ENCODE data around the gene MYO1G.

Gene MYO1G

DNA sequence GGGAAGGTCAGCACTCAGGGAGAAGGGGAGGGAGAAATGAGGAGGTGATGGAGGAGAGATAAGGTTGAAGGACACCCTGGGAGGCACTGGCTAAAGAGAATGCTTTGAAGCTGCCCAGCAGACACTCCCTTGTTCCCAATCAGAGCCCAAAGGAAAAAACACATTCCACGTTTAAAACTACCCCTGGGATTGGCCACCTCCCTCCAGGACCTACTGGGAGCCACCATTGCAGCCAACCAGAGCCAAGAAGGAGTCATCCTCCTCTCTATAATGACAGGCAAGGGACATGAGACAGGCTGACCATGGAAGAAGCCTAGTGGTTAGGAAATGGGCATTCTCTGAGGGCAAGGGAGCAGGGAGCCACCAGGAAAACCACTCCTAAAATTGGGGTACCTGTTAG, 43.8 kb downstream of the MYO1G start:
- DNase-seq = no peak

DNA sequence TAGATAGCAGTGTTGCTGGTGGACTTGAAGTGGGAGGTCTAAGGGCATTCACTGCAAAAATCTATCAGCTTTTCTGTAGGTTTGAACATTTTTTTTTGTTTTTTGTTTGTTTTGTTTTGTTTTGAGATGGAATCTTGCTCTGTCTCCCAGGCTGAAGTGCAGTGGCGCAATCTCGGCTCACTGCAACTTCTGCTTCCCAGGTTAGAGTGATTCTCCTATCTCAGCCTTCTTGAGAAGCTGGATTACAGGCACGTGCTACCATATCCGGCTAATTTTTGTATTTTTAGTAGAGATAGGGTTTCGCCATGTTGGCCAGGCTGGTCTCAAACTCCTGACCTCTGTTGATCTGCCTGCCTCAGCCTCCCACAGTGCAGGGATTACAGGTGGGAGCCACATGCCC, 44.3 kb downstream of the MYO1G start:
- DNase-seq = peak in 1 of 2 donors; percentile 16

DNA sequence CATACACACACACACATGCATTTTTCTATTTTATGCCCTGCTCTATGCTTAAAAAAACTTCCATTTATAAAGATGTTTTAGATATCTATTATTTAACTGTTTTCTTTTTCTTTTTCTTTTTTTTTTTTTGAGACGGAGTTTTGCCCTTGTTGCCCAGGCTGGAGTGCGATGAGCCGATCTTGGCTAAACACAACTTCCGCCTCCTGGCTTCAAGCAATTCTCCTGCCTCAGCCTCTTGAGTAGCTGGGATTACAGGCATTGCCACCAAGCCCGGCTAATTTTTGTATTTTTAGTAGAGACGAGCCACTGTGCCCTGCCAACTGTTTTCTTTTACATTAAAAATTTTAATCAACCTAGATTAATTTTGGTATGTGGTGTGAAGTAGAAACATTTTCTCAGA, 47.9 kb downstream of the MYO1G start:
- no peak for DNase-seq

DNA sequence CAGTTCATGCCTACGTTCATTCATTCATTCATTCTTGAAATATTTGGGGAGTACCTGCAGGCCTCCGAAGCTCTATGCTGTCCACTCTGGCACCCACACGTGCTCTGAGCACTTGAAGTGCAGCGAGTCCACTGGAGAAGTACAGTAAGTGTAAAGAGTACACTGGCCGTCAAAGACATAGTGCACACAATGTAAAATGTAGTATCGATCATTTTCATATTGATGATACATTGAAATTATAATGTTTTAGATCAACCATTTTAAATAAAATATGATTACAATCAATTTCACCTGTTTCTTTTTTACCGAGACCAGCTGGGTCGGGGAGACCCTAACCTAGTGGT, 56.5 kb downstream of the MYO1G start:
- DNase-seq = no peak

DNA sequence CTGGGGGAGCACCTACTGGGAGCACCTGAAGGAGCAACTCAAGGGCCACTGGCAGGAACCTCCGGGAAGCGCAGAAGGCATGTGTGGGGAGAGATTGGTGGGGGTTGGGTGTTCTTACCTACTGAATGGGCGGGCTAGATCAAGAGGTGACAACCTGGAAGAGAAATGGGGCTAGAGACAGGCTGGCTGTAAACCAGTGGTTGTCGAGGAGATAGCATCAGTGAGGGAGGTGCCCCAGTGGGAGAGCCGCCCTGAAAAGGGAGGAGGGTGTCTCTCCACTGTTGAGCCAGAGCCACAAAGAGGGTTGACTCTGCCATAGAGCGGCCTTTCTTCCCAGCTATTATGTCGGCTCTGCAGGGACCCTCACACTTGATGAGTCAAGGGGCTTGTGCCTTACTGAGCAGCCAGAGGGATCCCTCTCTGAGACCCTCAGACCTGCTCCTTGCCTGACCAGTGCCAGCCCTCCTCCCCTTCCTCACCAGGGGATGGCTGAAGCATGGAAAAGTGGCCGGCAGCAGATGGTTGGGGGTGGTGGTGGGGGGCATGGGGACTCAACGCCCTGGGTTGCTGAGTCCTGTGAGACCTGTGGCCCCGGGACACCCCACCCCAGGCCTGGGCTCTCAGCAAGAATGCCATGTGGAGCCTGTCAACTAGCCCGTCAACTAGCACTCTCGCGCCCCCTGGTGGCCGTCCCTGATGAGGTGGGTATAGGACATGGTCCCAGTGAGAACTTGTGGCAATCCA, 57.0 kb downstream of the MYO1G start:
- DNase-seq = peak; percentile 85

DNA sequence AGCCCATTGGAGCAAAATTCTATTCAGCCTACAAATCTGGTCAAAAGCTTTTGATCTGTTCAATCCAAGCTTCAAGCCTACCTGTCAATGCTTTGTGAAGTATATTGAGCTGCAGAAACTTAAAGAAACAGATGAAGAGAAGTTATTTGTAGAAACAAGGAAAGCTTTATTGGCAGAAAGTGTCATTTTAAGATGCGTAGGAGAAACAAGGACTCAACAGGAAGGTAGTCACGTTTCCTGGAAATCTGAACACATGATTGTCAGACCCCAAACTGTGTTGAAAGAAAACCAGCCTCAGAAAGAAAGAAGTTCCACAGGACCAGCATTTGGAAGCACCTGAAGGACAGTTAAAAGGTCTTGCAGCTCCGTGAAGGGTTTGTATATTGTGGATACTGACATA, 58.7 kb downstream of the MYO1G start:
- DNase-seq = peak in 1 of 2 donors; percentile 33

DNA sequence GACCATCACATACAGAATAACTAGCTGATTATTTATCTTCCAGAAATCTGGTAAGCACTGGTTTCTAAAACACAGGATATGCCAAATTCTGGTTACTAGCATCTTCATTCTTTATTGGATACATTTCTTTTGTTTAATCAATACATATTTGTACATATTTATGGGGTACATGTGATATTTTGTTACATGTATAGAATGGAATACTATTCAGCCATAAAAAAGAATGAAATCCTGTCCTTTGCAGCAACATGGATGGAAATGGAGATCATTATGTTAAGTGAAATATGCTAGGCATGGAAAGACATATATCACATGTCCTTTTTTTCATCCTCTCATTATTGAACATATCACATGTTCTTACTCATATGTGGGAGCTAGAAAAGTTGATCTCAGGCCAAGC, 60.8 kb downstream of the MYO1G start:
- DNase-seq = no peak

DNA sequence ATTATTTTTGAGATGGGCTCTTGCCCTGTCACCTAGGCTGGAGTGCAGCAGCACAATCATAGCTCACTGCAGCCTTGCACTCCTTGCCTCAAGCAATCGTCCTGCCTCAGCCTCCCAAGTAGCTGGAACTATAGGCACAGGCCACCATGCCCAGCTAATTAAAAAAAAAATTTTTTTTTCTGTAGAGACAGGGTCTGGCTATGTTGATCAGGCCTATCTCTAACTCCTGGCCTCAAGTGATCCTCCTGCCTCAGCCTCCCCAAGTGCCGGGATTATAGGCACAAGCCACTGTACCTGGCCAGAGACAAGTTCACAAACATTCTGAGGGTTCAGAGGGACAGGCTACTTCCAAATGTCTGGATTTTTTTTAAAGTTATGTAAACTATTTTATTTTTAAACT, 61.4 kb downstream of the MYO1G start:
- DNase-seq = no peak

DNA sequence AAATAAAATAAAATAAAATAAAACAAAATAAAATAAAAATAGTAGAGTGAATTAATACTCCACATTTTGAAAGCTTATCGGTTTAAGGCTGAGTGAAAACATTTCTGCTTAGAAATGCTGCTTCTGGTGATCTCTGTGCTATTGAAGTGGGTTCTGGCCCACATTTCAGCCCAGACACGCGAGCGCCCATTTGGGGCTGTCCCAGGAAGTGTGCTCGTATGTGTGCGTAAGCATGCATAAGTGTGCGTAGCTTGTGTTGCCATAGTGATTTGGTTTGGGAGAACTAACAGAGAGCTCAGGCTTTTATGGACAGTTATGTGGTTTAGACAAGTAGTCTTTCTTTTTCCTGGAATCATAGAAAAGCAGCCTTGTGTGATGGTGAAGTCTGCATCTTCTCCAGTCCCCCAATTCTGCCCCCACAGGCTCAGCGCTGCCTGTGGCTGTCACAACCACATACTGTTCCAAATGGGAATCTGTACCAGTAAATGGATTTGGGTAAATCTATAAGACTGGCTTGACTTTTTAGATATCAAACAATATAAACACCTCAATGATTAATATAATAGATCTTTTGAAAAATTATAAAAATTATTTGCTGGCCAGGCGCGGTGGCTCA, 63.7 kb downstream of the MYO1G start:
- peak in 1 of 2 donors; percentile 63 for DNase-seq

DNA sequence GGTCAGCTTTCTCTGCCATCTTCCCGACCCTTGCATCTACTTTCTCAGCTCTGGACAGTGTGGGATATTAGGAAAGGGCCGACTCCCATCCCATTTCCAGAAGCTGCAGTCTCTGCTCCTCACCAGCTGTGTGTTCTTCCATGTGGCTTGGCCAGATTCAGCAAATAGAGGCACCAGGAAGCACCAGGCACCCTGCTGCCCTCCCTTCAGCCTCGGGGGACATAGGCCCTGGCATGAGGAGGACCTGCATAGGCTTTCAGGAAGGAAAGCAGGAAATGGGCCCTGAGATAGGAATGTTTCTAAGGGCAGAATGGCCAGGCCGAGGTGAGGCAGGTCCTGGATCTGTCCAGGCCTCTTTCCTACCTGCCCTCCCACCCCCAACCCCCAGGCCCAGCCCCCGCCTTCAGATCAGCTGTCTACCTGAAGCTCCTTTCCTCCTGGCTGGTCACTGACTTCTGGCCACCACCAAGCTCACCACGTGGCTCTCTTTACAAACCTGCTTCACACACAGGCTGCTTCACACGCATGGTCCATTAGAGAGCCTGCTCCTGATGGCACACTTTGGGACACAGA, 66.0 kb downstream of the MYO1G start:
- no peak for DNase-seq

Data from inflammatory macrophage (primary cell).